GM11168 (cell line): Measurements from ENCODE around the gene USP7.
"Not testable (repeated sequence)": the region's sequence is repeated elsewhere in the genome, so short reads cannot be mapped to it uniquely, and the experiment has no call there.

Experiments used
- in situ Hi-C: fragments of 300-500 bp; cut with MboI; formaldehyde crosslinking; loops from one replicate; pipeline ENCODE4 v1.12.0; 2022; ENCODE audit warnings: low sequenced_read_pairs; ENCODE audit not compliant: unreplicated experiment

USP7 gene

DNA sequence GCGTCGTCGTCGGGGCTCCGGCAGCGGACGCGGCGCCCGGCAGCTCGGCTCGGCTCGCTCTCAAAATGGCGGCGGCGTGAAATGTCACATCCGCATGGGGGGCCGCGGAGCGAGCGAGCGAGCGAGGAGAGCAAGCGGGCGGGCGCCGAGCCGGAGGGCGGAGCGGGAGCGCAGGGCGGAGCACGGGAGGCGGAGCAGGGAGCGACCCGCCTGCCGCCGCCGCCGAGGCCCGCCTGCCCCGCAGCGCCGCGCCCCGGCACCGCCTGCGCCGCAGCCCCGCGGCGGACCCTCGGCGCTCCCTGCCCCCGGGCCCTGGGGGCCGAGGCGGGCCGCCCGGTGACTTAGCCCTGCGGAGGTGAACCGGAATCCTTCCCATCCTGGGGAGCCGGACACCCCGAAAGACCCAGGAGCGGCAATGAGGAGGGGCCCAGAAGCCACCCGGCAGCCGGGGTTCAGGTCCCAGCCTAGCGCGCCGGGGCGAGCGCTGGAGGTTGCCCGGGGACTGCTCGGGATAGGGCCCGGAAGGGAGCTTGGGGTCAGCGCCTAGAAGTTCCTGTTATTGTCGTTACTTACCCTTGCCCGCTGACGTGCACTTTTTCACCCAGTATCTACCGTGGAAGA is at the start of gene USP7:
USP7 (minus strand) TSS at position 86 of the 621 bp plus-strand sequence. CDS start 621 bp downstream, outside the sequence.
- in situ Hi-C loops: no loop called here

- in situ Hi-C loops: no loop called here
Observed at GRCh38 chr16:9013508-9013864, 49.8 kb upstream of the USP7 start.

- in situ Hi-C loops: no loop called here
Observed at GRCh38 chr16:9012848-9013507, 49.3 kb upstream of the USP7 start.

DNA sequence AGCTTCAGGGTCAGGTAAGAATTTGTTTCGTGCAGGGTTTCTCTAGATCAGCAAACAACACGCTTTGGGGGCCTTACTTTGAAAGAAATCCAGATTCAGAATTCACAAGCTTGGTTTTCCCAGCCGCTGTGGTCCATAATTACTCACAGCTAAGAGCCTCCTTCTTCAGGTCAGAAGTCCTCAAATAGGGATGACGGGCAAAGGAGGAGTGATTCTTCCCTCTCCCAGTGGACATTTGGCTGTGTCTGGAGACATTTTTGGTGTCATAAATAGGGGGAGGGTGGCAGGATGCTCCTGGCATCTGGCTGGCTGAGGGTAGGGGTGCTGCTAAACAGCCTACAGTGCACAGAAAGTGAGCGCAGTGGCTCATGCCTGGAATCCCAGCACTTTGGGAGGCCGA is 48.6 kb upstream of the USP7 start:
- in situ Hi-C loops: no loop called here

GRCh38 chr16:9008601-9009260 is 45.0 kb upstream of the USP7 start:
- in situ Hi-C loops: no loop called here

GRCh38 chr16:9007177-9007794 is 43.6 kb upstream of the USP7 start:
- in situ Hi-C loops: no loop called here

GRCh38 chr16:9004183-9004582 is 40.5 kb upstream of the USP7 start:
- in situ Hi-C loops: no loop called here

DNA sequence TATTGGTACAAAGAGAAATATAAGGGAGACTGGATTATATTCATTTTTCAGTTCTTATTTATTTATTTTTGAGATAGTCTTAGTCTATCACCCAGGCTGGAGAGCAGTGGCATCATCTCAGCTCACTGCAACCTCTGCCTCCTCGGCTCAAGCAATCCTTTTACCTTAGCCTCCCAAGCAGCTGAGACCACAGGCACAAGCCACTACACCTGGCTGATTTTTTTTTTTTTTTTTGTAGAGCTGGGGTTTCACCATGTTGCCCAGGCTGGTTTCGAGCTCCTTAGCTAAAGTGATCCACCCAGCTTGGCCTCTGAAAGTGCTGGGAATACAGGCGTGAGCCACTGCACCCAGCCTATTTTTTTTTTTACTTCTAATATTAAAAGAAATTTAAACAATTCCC is 40.1 kb upstream of the USP7 start:
- in situ Hi-C loops: no loop called here

DNA sequence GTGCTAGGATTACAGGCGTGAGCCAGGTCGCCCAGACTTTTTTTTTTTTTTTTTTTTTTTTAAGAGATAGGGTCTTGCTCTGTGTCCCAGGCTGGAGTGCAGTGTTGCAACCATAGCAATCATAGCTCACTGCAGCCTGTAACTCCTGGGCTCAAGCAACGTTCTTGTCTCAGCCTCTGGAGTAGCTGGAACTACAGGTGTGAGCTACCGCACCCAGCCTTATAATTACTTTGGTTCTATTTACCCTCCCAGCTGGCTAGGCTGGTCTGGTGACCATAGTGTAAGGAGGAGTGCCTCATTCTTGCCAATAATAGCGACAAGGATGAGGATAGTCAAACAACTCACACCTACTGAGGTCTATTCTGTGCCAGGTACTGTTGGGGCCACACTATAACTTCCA is 39.6 kb upstream of the USP7 start:
- in situ Hi-C loops: no loop called here

GRCh38 chr16:9002042-9002441 is 38.3 kb upstream of the USP7 start:
- in situ Hi-C loops: no loop called here

DNA sequence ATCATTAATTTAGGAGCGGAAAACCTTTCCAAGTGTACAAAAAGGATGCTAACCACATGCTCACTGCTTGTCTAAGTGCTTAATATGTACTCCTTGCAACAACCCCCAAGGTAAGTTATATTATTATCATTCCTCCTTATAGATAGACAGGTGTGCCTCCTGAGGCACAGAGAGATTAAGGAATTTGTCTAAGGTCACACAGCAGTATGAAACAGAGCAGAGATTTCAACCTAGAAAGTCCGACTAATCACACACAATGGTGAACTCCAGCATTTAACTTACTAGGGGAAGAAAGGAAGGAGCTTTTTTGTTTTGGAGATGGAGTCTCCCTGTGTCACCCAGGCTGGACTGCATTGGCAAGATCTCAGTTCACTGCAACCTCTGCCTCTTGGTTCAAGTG is 37.0 kb upstream of the USP7 start:
- in situ Hi-C loops: no loop called here

GRCh38 chr16:8999800-9000199 is 36.1 kb upstream of the USP7 start:
- in situ Hi-C loops: loop anchor here (5.0 kb wide), 1 partner anchor 102 kb away; no protein-coding TSS in a partner anchor

DNA sequence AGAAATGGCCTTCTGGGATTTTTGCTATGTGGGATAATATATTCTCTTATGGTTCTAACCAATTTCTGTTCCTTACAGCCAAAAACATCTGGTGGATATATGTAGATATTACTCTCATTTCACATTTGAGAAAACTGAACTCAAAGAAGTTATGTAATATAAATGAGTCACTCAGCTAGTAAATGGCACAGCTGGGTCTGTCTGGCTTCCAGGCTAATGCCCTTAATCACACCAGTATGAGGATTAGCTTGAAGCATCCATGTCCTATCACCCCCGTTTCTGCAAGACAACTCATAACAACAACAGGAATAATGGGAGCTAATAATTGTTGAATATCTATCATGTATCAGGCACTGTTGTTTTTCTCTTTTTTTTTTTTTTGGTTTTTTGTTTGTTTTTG is 34.4 kb upstream of the USP7 start:
- in situ Hi-C loops: loop anchor here (5.0 kb wide), 1 partner anchor 101 kb away; no protein-coding TSS in a partner anchor

GRCh38 chr16:8996891-8997290 is 33.2 kb upstream of the USP7 start:
- in situ Hi-C loops: loop anchor here (5.0 kb wide), 1 partner anchor 100 kb away; no protein-coding TSS in a partner anchor

DNA sequence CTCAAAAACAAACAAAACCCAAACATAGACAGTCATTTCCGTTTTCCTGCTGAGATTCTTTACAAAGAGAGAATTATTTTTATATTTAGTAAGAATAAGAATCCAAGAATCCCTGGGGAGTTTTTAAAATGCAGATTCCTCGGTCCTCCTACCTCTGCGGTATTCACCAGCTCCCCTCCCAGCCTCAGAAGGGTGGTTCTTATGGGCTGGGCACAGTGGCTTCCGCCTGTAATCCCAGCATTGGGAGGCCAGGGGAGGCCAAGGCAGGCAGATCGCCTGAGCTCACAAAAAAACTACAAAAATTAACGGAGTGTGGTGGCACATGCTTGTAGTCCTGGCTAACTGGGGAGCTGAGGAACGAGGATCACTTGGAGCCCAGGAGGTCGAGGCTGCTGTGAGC is 26.7 kb upstream of the USP7 start:
- in situ Hi-C loops: no loop called here

DNA sequence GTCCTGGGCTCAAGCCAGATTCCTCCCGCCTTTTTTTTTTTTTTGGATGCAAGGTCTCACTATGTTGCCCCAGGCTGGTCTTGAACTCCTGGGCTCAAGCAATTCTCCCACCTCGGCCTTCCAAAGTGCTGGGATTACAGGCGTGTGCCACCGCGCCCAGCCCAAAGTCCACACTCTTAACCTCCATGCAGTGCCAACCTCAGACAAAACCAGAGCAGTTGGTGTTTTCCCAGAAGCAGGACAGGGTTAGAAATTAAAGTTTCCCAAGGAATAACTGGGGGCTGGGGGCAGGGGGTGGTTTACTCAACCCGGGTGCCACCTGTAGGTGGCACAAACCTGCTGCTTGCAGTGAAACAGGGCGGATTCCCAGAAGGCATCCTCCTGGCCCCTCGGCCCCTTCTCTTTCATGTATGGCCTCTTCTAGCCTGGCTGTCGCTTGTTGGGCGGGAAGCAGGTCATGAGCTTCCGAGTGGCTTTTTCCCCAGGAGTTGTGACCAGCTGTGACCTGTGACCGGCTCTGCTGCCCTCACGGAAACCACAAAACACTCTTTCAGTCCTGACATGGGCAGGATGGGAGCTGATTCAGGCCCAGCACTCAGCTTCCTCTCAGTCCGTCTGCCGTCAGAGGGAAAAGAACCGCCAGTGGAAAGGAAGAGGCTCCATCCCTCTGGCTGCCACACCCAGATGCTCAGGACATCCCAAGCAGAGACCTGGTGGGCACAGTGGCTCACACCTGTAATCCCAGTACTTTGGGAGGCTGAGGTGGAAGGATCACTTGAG is 25.6 kb upstream of the USP7 start:
- in situ Hi-C loops: no loop called here

DNA sequence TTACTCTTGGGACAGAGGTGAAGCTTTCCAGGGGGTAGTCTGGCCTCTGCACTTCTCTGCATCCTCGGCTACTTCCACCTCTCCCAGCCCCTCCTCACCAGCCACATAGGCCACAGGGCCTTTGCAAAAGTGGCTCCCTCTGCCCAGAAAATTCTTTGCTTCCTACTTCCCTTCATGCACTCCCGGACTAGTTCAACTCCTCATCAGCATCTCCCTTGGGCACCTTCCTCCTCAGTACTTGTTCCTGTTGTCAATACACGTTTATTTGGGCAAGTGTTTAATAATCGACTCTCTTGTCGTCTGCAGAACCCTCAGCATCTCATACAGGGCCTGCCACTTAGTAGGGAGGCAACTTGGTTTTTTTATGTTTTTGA is 23.1 kb upstream of the USP7 start:
- in situ Hi-C loops: no loop called here

DNA sequence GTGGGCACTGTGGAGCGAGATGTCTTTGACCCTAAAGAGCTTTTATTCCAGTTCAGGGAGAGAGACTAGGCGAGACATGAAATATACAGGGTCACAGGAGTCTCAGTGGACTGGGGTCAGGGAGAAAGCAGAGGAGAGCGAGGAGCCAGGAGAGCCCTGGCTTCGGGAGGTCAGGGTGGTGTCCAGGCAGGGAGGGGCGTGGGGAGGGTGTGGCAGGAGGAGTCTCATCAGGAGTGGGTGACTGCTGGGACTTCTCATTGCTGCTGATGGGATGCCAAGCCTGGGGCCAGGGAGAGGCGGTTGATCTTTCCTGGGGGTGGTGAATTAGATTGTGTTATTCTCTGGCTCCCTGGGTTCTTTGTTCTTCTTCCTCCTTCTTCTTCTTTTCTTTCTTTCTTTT is 22.4 kb upstream of the USP7 start:
- in situ Hi-C loops: no loop called here

GRCh38 chr16:8982816-8983215 is 19.1 kb upstream of the USP7 start:
- in situ Hi-C loops: no loop called here

GRCh38 chr16:8981901-8982300 is 18.2 kb upstream of the USP7 start:
- in situ Hi-C loops: not testable (repeated sequence)
